GM21576 (cell line): ENCODE measurements around the gene GALNS.
A peak's percentile ranks its signal among the peaks of the same experiment; 100 is the strongest.

ENCODE experiments used
- ATAC-seq: cut with Tn5 transposase; IDR thresholded peaks from one replicate; pipeline ENCODE4 v1.9.1; 2021; ENCODE audit warnings: mild to moderate bottlenecking, moderate library complexity; ENCODE audit not compliant: unreplicated experiment

GALNS gene

DNA sequence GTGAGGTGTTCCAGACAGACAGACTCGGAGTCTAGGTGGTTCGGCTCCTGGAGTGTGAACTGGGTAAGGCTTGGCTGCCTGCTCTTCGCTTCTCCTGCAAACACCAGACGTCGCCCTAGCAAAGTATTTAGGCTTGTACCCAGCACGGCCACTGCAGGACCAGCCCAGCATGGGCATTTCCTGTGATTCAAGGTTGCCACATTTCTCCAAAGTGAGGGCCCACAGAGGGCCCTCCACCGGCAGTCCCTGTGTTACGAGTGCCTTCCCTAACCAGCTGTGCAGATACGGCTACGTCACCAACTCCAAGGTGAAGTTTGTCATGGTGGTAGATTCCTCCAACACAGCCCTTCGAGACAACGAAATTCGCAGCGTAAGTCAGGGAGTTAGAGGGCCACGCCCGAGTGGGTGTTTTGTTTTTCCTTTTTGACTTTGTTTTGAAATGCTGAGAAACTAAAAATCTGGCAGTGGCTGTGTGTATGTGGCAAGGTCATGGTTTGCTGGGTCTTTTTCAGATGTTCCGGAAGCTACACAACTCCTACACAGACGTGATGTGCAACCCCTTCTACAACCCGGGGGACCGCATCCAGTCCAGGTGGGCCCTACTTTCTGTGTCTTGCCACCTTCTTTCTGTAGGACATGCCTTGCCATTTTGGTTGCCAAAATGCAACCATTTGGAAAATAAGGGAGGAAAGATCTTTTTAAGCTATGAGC, 2.8 kb upstream of the GALNS start:
- ATAC-seq, result no peak

DNA sequence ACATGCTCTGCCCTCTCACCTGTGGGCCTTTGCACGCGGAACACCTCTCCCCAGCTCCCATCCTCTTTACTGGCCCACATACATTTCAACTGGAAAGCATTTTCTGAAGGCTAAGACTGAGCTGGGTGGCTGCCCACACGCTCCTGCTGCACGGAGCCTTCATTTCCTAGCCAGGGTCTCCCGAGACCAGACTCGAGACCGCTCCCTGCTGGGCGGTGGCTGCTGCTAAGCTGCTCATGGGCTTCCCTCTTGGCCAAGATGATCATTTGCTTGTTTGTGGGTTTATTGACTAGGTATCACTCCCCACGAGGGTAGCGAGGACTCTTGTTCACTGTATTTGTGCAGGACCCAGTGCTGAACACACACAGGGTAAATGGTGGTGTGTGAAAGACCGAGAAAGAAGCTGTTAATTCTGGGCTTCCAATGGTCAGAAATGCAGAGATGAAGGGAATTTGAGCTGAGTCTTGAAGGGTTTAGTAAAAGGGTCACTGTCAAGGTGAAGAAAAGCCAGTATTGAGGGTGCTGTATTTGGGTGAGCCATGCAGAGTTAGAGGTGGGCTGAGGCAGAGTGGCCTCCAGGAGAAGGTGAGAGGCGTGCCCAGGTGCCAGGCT, 1.1 kb upstream of the GALNS start:
- ATAC-seq, result peak; percentile 42

DNA sequence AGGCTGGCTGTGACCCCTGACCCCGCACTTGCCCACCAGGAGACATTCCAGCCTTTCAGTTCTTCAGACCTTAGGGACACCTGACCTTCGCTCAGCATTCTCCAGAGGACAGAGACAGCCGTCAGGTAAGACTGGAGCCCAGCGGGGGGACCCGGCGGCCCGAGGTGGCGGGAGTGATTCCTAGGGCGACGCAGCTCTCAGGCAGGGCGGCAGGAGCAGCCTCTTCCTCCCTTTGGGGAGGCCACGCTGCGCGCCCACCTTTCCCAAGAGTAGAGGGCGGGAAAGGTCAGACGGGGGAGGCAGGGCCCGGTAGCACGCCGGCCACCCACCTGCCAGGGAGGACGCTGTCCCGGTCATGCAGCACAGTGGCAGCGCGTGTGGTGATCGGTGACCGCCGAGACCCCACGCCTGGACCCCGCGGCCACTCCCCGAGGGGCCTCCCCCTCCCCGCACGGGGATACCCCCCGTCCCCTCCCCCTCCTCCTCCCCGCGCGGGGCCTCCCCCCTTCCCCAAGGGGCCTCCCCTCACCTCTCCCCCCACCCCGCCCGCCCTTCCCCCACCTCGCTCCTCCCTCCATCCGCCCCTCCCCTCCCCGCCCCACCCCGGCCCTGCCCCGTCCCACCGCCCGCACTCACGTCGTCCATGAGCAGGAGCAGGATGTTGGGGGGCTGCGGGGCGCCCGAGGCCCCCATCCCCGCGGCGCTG, 472 bp downstream of the GALNS start:
- no peak for ATAC-seq

DNA sequence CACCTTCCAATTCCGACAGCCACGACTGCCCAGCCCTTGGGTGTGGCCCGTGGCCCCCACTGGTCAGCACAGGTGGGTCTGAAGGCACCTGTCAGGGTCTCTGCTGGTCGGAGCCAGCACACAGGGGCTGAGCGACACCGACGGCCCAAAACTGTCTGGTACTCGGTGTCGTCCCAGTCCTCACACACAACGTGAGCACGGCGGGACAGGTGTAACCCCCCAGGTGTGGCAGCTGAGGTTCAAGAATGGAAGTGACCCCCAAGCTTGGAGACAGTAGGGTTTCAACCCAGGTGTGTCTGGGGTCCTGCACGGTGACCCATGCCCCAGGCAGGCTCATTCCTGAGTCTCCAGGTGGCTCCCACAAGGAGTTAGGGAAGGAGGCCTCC, 1.0 kb downstream of the GALNS start:
- no peak for ATAC-seq

DNA sequence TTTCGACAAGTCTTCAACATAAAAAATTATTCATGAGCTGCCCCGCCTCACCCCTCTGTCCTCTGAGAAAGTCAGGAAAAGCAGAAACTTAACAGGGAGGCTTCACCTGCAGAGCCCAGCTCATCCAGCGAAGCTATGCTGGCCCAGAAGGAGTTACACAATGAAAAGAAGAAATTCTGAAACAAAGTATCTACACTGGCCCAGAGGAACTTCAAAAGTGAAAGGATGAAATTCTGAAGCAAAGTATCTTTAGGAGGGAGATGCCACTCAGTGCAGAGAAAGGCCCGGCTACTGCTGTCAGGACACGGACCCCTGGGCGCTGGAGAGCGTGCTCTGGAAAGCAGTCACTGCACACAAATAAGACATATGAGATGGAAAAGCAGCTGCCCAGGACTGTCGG, 1.6 kb downstream of the GALNS start:
- ATAC-seq, result no peak

DNA sequence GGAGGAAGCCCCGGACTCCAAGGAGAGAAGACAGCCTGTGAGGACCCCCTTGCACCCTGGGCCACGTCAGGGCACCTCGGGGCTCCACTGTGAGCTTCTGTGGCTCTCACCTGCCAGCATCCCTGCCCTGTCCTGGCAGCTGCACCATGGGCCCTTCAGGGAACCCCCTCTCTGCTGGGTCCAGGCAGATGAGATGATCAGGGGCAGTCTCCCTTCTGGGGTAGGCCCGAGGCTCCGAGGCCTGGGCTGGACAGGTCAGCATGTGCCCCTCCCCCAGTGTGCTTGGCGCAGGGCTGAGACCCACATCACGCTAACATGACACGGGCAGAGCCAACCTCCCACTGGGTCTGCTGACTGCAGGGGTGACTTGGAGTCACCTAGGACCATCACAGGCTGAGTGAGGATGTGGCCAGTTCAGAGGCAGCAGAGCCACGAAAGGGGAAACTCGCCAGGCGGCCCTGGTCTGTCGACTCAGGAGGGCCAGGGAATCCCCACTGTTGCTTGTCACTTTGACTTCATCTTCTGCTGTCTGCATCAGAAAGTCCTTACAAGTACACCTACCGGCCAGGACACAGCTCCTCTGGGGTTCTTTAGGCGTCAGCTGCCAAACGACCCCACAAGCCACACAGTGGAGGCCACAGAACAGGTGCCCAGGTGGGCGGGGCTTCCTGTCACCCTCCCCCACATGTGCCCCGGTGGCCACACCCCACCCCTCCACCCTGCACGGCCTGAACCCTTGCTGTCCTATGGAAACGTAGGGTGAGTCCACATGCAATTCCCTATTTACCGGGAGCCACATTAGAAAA, 2.2 kb downstream of the GALNS start:
- ATAC-seq, result no peak

DNA sequence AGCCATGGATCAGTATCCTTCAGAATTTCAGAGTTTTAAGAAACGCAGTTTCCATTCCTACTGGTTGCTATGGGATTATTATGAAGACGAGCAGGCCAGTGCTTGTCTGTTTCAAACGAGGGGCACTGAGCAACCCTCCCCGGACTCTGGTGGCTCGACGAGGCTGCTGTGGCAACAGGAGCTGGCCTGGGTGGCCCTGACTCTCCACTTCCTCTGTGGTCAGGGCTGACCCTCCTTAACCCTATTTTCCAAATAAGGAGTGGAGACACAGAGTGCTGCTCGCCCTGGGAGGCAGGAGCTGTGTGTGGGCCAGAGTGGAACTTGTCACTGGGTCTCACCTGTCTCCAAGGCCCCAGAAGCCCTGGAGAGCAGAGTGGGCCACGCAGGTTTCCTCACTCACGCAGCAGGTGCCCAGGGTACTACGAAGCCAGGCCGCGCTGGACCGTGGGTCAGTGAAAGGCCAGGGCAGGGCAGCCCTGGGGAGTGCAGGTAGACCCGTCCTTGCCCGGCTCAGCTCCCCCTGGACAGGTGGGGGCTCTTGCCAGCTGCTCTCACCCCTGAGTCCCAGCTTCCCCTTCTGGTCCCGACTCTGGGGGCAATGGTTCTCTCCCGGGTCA, 3.3 kb downstream of the GALNS start:
- ATAC-seq, result no peak

DNA sequence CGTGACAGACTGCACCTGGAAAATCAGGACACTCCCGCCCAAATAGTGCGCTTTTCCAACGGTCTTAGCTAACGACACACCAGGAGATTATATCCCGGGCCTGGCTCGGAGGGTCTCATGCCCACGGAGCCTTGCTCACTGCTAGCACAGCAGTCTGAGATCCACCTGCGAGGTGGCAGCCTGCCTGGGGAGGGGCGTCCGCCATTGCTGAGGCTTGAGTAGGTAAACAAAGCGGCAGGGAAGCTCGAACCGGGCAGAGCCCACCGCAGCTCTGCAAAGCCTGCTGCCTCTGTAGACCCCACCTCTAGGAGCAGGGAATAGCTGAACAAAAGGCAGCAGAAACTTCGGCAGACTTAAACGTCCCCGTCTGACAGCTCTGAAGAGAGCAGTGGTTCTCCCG, 5.1 kb downstream of the GALNS start:
- no peak for ATAC-seq

DNA sequence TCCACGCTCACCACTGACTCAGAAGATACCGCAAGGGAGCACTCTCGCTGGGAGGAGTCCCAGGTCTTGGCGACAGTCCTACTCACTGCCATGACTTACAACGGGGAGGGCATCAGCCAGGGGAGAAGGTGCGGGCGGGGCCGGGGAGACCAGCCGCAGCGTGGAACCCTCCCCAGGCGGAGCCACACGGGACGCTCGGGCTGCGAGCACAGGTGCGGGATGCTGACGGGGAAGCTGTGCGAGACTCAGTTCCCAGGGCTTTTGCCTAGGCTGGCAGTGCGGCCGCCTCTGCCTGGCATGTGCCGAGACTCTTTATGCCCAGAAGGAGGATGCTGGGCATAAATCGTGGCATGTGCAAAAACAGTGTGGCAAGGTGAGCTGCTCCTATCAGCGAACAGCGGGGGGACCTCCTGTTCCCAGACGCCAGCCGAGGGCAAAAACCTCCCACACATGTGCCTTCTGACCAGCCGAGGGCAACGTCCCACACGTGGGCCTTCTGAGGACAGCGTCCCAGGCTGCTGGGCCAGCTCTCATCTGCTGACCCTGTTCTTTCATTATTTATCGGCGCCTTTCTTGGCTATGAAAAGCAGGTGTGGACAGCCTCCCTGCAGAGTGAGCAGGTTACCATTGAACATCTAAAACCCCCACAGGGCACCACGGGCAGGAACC, 6.1 kb downstream of the GALNS start:
- no peak for ATAC-seq

DNA sequence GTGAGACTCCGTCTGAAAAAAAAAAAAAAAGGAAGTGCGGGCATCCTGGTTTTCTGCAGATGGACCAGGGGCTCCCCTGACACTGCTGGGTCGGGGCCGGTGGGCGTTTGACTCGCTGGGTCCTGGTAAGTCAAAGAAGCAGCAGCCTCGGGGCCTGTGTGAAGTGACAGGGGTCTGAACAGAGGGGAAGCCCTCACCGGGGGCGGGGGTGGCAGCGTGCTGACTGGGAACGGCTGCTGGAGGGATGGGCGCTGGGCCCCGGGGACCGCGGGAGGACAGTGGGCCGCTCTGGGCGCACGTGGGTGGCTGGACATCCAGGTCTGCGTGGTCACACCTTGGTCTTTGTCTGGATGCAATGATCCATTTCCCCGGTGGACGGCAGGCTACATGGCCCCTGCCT, 8.2 kb downstream of the GALNS start:
- no peak for ATAC-seq

DNA sequence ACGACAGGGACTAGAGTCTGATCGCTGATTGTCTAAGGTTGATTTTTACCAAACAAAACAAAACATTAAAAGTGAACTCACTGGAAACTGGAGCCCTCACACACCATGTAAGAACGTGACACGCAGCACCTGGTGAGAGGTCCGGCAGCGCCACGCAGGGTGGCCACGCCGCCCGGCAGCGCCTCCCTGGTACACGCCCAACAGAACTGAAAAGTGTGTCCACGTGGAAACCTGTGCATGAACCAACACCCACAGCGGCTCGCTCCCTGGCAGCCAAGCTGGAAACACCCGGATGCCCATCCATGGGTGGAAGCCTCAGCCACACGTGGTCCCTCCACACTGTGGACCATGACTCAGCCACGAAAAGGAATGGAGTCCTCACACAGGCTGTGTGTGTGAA, 9.1 kb downstream of the GALNS start:
- ATAC-seq, result no peak

DNA sequence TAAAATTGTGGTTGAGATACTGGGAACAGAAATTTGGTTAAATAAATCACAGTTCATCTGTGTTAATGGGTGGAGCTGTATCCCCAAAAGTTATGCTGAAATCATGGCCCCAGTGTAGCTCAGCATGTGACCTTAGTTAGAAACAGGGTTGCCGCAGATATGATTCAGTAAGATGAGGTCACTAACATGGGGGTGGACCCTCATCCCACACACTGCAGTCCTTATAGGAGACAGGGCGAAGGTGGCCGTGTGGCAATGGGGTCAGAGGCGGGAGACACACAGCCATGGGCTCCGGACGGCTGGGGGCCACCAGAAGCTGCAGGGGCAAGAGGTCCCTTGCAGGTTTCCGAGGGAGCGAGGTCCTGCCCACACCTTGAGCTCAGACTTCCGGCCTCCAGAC, 10.7 kb downstream of the GALNS start:
- no peak for ATAC-seq

DNA sequence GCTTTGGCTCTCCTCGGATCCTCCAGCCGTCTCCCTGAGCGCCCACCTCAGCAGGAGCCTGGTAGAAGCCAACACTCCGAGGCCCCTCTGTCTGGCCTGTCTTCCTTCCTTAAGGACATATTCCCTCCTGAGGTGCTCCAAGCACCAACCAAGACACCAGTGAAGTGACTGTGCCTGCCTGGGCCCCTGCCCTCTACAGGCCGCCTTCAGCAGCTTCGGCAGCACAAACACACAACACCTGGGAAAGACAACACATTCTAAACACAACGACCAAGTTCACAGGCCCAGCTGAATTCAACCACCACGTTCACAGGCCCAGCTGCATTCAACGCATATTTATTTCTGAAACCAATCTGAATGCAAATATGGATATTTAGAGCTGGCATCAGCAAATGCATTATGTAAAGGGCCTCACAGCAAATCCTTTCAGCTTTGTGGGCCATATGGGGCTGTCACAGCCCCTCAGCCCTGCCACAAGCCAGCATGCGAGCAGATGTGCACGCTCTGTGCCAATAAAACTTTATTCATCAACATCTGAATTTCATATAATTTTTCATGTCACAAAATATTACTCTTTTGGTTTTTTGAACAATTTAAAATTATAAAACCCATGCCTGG, 12.2 kb downstream of the GALNS start:
- ATAC-seq, result no peak

DNA sequence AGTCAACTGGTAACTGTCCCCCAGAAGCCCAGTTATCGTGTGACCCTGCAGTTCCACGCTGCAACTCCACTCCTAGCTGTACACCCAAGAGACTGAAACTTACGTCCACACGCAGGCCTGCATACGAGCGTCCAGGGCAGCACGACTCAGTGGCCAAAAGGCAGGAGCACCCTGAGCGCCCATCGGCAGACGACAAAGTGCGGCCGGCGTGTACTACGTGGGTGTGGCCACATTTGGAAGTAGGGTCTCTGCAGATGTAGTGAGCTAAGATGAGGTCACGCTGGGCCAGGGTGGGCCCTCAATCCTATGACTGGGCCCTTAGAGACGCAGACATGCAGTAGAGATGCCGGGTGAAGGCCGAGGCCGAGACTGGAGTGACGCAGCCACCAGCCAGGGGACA, 13.5 kb downstream of the GALNS start:
- ATAC-seq, result no peak

DNA sequence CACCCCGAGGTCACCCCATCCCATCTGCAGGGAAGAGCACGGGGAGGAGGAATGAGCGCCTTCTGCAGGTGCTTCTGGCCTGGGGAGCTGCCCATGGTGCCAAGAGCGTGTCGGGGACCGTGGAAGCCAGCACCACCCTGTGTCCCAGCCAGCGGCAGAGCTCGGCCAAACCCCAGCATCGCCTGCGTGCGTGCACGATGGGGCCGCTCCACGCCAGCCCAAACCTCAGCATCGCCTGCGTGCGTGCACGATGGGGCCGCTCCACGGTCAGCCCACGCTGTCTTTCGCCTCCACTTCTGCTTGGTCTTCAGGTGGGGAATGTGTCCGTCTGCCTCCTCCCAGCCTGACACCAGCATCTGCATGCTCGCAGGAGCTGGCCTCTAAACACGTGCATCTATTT, 13.9 kb downstream of the GALNS start:
- no peak for ATAC-seq

DNA sequence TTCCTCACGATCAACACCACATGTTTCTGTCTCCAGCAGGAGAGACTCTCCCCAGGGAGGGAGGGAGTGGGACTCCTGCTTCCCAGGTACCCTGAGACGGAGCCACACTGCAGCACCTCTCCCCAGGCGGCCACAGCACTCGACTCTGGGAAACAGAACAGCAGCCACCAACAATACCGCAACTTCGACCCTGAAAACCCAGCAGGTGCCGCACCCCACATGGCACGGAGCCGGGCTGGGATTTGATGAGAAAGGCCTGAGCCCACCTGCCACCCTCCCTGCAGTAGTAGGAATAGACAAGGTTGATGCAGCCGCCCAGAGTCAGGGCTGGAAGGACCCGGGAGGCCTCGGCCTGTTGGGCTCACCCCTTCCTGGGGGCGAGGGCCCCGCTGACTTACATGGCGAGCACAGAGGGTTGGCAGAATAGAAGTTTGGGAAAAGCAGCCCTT, 14.4 kb downstream of the GALNS start:
- ATAC-seq, result no peak

DNA sequence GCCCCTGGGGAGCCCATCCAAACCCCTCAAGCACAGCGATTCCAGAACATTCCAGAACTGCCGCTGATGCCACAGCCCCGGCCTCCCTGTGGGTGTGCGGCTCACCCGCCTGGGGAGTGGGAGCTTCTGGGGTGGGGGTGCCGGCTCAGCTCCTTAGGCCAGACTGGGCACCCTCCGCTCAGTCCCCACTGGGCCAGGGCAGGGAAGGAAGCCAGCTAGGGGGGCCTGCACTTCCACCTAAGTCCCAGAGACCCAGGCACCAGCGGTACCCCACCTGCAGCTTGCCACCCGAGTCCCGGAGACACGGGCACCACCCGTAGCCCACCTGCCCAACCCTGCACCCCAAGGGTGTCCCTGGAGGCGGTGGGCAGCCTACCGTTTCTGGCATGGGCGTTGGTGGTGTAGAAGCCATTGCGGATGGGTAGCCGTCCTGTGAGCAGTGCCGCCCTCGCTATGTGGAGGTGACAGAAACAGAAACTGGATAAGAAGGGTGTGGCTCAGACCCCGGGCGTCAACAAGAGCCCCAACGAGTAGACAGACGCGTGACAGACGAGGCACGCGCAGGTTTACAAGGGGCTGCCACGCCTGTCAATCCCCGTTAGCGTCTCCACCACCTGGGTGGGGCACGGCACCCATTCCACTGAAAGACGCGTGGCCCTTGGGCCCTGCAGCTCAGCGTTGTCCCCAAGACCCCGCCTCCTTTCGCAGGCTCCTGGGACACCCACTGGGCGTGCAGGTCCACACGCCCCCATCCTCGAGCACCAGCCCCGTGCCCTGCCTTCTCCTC, 15.0 kb downstream of the GALNS start:
- ATAC-seq, result no peak

DNA sequence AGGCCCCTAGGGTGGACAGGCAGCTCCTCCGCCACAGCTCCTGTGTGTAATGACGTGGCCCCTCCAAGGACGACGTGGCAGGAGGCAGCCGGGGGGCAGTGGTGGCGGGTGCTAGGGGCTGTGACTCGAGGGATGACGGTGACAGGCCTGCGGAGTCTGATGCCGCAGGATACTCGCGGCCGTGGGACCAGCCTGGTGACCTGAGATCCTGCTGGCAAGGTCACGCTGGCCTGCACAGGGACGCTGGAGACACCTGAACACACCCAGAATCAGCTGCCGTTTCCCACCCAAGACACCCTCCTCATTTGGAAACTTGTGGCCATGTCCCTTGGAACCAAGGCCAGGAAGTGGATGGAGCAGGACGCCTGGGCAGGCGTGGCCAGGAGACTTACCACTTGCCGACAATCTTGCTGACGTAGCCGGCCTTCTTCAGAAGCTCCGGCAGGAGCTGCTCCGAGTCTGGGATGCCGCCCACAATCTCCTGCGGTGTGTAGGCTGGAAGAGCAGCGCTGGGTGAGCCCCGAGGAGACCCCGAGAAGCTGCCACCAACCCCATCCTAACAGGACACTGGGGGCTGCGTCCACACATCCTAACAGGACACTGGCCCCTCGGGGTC, 16.0 kb downstream of the GALNS start:
- no peak for ATAC-seq
